ENCODE results near the gene PEX3.

PEX3 gene

DNA sequence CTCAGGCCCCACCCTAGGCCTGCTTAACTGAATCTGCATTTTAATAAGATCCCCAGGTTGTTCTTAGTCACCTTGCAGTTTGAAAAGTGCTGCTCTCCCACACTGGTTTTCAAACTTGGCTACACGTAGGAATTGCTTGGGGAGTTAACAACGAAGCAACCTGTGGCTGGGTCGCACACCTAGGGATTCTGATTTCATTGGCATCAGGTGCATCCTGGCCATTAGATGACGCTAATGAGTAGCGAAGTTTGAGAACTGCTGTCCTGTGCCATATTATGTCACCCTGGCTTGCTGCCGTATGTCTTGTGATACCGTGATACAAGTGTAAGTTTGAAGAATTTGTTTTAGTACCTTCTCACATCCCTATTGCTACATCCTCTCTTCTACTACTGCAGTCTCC lies 89.1 kb downstream of the PEX3 start:
- DNase-seq = no peak

DNA sequence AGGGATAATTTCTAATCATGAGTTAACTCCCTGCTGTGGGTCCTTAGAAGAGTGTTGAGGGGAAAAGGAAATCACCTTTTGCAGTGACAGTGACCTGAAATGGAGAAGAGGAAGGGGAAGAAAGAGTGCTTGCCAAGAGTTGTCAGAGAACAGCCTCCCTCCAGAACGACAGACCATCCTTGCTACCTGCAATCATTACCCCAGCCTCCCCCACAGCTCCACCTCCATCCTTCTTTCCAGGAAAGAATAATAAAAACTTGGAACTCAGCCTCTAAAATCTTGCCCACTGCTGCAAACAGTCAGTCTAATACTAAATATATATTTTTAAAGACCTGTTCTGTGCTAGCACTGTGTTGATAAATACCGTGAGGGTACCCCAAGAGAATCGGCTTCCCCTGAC lies 89.6 kb downstream of the PEX3 start:
- DNase-seq = no peak

All from stimulated activated naive CD4-positive, alpha-beta T cell (primary cell).